Esophagus squamous epithelium (tissue), 4 donors: ENCODE data around the gene ADTRP.

Source experiments
- POLR2A ChIP-seq, 4 donors: fragments of 450-650 bp; IDR thresholded peaks; one replicate each; pipeline ENCODE4 v1.6.1; 2017; ENCODE audit warnings: antibody characterized with exemption in 4 of 4, mild to moderate bottlenecking in 4 of 4, moderate library complexity in 3 of 4
- TF ChIP-seq, protein P1 (sequence below), 6 experiments: fragments of 450-650 bp in 4 of 6; fragments of 200-600 bp in 2 of 6; sonication (generic) in 2 of 6; IDR thresholded peaks; one replicate each; pipeline ENCODE4 v1.5.1; 2016 to 2019; ENCODE audit warnings: antibody characterized with exemption in 6 of 6, mild to moderate bottlenecking in 4 of 6, moderate library complexity in 4 of 6

GRCh38 chr6:11732036-11732631, 46.5 kb downstream of the ADTRP start:
- TF ChIP-seq, protein P1, sequence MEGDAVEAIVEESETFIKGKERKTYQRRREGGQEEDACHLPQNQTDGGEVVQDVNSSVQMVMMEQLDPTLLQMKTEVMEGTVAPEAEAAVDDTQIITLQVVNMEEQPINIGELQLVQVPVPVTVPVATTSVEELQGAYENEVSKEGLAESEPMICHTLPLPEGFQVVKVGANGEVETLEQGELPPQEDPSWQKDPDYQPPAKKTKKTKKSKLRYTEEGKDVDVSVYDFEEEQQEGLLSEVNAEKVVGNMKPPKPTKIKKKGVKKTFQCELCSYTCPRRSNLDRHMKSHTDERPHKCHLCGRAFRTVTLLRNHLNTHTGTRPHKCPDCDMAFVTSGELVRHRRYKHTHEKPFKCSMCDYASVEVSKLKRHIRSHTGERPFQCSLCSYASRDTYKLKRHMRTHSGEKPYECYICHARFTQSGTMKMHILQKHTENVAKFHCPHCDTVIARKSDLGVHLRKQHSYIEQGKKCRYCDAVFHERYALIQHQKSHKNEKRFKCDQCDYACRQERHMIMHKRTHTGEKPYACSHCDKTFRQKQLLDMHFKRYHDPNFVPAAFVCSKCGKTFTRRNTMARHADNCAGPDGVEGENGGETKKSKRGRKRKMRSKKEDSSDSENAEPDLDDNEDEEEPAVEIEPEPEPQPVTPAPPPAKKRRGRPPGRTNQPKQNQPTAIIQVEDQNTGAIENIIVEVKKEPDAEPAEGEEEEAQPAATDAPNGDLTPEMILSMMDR (IDR thresholded peaks at IDR 0.05): no peak
- no peak for TF ChIP-seq POLR2A (IDR thresholded peaks at IDR 0.05)
